Astrocyte (in vitro differentiated cells and primary cell): ENCODE measurements around the gene GSPT1. TPM values are rescaled to one million over a fixed set of nuclear protein-coding genes. Genes with fewer than 3 reads are reported as not detected.

Experiments used
- DNase-seq: peaks from one replicate; pipeline ENCODE4 v3.0.0-alpha.2; 2010; ENCODE audit warnings: low read depth
- FAIRE-seq: peaks from 2 replicates; lab custom pipeline; 2011; peaks lifted over from hg19 to GRCh38; lab: Jason Lieb, UNC
- H2AFZ ChIP-seq: 2 replicates; pipeline ENCODE4 v1.6.0; 2012; ENCODE audit warnings: low read depth, low read length, inconsistent platforms
- H3K27ac ChIP-seq: 2 replicates; pipeline ENCODE4 v1.5.1; 2011; ENCODE audit warnings: low read depth, low read length, inconsistent platforms
- H3K27me3 ChIP-seq: 2 replicates; pipeline ENCODE4 v1.6.0; 2011; ENCODE audit warnings: low read length, inconsistent platforms; ENCODE audit not compliant: insufficient read depth
- H3K36me3 ChIP-seq: 2 replicates; pipeline ENCODE4 v1.5.1; 2011; ENCODE audit warnings: low read length, inconsistent platforms; ENCODE audit not compliant: insufficient read depth
- H3K4me1 ChIP-seq: 2 replicates; pipeline ENCODE4 v1.5.1; 2011; ENCODE audit warnings: low read length, inconsistent platforms; ENCODE audit not compliant: insufficient read depth
- H3K4me2 ChIP-seq: 2 replicates; pipeline ENCODE4 v1.6.0; 2012; ENCODE audit warnings: low read length, inconsistent platforms
- H3K4me3 ChIP-seq: 2 replicates; pipeline ENCODE4 v1.5.1; 2011; ENCODE audit warnings: low read depth, mild to moderate bottlenecking, low read length, inconsistent platforms; ENCODE audit not compliant: insufficient read depth
- H3K79me2 ChIP-seq: 2 replicates; pipeline ENCODE4 v1.6.0; 2012; ENCODE audit warnings: mild to moderate bottlenecking, low read length, inconsistent platforms; ENCODE audit not compliant: insufficient read depth
- H3K9ac ChIP-seq: 2 replicates; pipeline ENCODE4 v1.6.0; 2012; ENCODE audit warnings: mild to moderate bottlenecking, low read length, inconsistent platforms
- H3K9me3 ChIP-seq: 2 replicates; pipeline ENCODE4 v1.5.1; 2012; ENCODE audit warnings: low read depth, mild to moderate bottlenecking, low read length, inconsistent platforms; ENCODE audit not compliant: insufficient read depth
- H4K20me1 ChIP-seq: 2 replicates; pipeline ENCODE4 v1.6.0; 2012; ENCODE audit warnings: low read length, inconsistent platforms; ENCODE audit not compliant: insufficient read depth
- H3K27ac Mint-ChIP-seq: one replicate; pipeline ENCODE4 v1.8.0; 2021; ENCODE audit warnings: mild to moderate bottlenecking, mixed read lengths; ENCODE audit not compliant: unreplicated experiment
- H3K27me3 Mint-ChIP-seq: one replicate; pipeline ENCODE4 v1.8.0; 2021; ENCODE audit warnings: low read depth, mixed read lengths; ENCODE audit not compliant: unreplicated experiment
- H3K36me3 Mint-ChIP-seq: one replicate; pipeline ENCODE4 v1.8.0; 2021; ENCODE audit warnings: low read depth, mixed read lengths; ENCODE audit not compliant: unreplicated experiment
- H3K4me1 Mint-ChIP-seq: one replicate; pipeline ENCODE4 v1.8.0; 2021; ENCODE audit warnings: low read depth, mixed read lengths; ENCODE audit not compliant: unreplicated experiment
- H3K4me3 Mint-ChIP-seq: one replicate; pipeline ENCODE4 v1.8.0; 2021; ENCODE audit warnings: mild to moderate bottlenecking, moderate library complexity, mixed read lengths; ENCODE audit not compliant: unreplicated experiment
- H3K9me3 Mint-ChIP-seq: one replicate; pipeline ENCODE4 v1.8.0; 2021; ENCODE audit warnings: mild to moderate bottlenecking, mixed read lengths; ENCODE audit not compliant: unreplicated experiment
- CTCF ChIP-seq: IDR thresholded peaks from 2 replicates; pipeline ENCODE4 v1.5.1; 2011; ENCODE audit warnings: low read depth, mild to moderate bottlenecking, inconsistent platforms, low read length, moderate library complexity; ENCODE audit not compliant: insufficient read depth
- EZH2 ChIP-seq: IDR thresholded peaks from 2 replicates; pipeline ENCODE4 v1.6.1; 2012; ENCODE audit warnings: mild to moderate bottlenecking, low read length, inconsistent platforms; ENCODE audit not compliant: insufficient read depth
- total RNA-seq: library from RNA; stranded (reverse); gene quantifications from 2 replicates; pipeline ENCODE4 v1.2.1, GENCODE V29; 2021

The GSPT1 gene
- total RNA-seq, 1 donor from 2014 or later = 173 TPM

- no peak for TF ChIP-seq CTCF
- TF ChIP-seq EZH2 = no peak
- Mint-ChIP-seq H3K4me3 (no peak overlapping the region), H3K27me3 (no peaks in the 10 kb centered on the region), H3K36me3 (peaks cover 6% of the 10 kb centered on the region), H3K9me3 (no peaks in the 10 kb centered on the region), H3K4me1 (peaks cover under 1% of the 10 kb centered on the region), H3K27ac (no peak overlapping the region)
- no peak overlapping the region for H3K27ac ChIP-seq
- FAIRE-seq = no peak
- peaks cover 35% of the 10 kb centered on the region for H4K20me1 ChIP-seq
- DNase-seq = peak; percentile 19
- H3K4me2 ChIP-seq = no peak overlapping the region
- peaks cover 15% of the 10 kb centered on the region for H3K79me2 ChIP-seq
- H3K9me3 ChIP-seq = no peaks in the 10 kb centered on the region
- H3K4me1 ChIP-seq = no peaks in the 10 kb centered on the region
- peaks cover 46% of the 10 kb centered on the region for H3K36me3 ChIP-seq
- H3K4me3 ChIP-seq = no peak overlapping the region
- H2AFZ ChIP-seq = no peak overlapping the region
- H3K27me3 ChIP-seq = no peaks in the 10 kb centered on the region
- no peak overlapping the region for H3K9ac ChIP-seq
Observed at GRCh38 chr16:11877374-11877773, 38.4 kb downstream of the GSPT1 start.

- no peaks in the 10 kb centered on the region for H3K9me3 ChIP-seq
- H4K20me1 ChIP-seq = peaks cover 37% of the 10 kb centered on the region
- H3K4me3 ChIP-seq = no peak overlapping the region
- no peak overlapping the region for H3K27ac ChIP-seq
- no peak for FAIRE-seq
- H3K27me3 ChIP-seq = no peaks in the 10 kb centered on the region
- peaks cover 6% of the 10 kb centered on the region for H3K36me3 Mint-ChIP-seq
- H2AFZ ChIP-seq = no peak overlapping the region
- H3K4me1 ChIP-seq = no peaks in the 10 kb centered on the region
- no peak overlapping the region for H3K9ac ChIP-seq
- H3K27ac Mint-ChIP-seq = no peak overlapping the region
- H3K4me3 Mint-ChIP-seq = no peak overlapping the region
- peaks cover 9% of the 10 kb centered on the region for H3K79me2 ChIP-seq
- peaks cover 45% of the 10 kb centered on the region for H3K36me3 ChIP-seq
- TF ChIP-seq CTCF (no peak), EZH2 (no peak)
- no peak overlapping the region for H3K4me2 ChIP-seq
- H3K4me1 Mint-ChIP-seq = peaks cover 7% of the 10 kb centered on the region
- no peaks in the 10 kb centered on the region for H3K27me3 Mint-ChIP-seq
- no peaks in the 10 kb centered on the region for H3K9me3 Mint-ChIP-seq
- DNase-seq = no peak
Observed at GRCh38 chr16:11876306-11876705, 39.5 kb downstream of the GSPT1 start.

- Mint-ChIP-seq H3K9me3 (no peaks in the 10 kb centered on the region), H3K4me1 (peaks cover 10% of the 10 kb centered on the region), H3K36me3 (peaks cover 4% of the 10 kb centered on the region), H3K4me3 (no peak overlapping the region), H3K27me3 (no peaks in the 10 kb centered on the region), H3K27ac (no peak overlapping the region)
- no peak for DNase-seq
- H3K79me2 ChIP-seq = peaks cover 8% of the 10 kb centered on the region
- H3K4me2 ChIP-seq = no peak overlapping the region
- H4K20me1 ChIP-seq = peaks cover 36% of the 10 kb centered on the region
- H2AFZ ChIP-seq = no peak overlapping the region
- no peak overlapping the region for H3K4me3 ChIP-seq
- FAIRE-seq = no peak
- peaks cover 43% of the 10 kb centered on the region for H3K36me3 ChIP-seq
- TF ChIP-seq EZH2 = no peak
- no peak for TF ChIP-seq CTCF
- H3K4me1 ChIP-seq = no peaks in the 10 kb centered on the region
- H3K9ac ChIP-seq = no peak overlapping the region
- H3K27ac ChIP-seq = no peak overlapping the region
- H3K27me3 ChIP-seq = no peaks in the 10 kb centered on the region
- no peaks in the 10 kb centered on the region for H3K9me3 ChIP-seq
Observed at GRCh38 chr16:11875721-11876120, 40.0 kb downstream of the GSPT1 start.
